GM21576 (cell line): ENCODE data around the gene SENP1.

ENCODE experiments used
- ATAC-seq: cut with Tn5 transposase; IDR thresholded peaks from one replicate; pipeline ENCODE4 v1.9.1; 2021; ENCODE audit warnings: mild to moderate bottlenecking, moderate library complexity; ENCODE audit not compliant: unreplicated experiment

Gene SENP1

GRCh38 chr12:48001505-48002413 is 104.1 kb downstream of the SENP1 start:
- ATAC-seq: no peak

DNA sequence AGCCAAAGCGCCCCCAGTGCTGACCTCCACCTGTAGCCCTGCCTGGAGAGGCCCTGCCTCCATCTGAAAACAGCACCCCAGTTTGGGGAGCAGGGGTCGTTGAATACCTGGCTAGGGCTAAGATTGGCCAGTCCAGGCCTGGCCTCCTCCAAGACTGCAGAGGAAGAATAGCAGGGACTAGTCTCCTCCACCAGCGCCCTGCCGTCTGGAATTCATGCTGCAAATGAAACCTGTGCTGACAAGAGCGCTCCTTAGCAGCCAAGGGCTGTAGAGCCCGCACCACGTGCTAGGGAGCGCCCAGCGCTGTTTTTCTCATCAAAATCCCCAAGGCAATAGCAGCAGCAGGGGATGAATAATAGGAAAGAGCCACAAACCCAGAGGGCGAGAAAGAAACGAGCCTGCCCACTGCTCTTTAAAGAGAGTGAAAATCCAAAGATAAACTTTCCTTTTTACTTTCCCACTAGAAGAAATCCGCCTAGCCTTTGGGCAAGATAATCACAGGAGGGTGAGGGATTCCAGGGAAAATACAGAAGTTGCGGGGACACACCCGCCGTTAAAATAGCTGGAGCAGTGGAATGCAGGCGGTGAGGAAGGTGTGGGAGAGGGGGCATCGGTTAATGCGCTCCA is 104.9 kb downstream of the SENP1 start:
- ATAC-seq: no peak

GRCh38 chr12:47999816-48000215 is 106.1 kb downstream of the SENP1 start:
- ATAC-seq: no peak

DNA sequence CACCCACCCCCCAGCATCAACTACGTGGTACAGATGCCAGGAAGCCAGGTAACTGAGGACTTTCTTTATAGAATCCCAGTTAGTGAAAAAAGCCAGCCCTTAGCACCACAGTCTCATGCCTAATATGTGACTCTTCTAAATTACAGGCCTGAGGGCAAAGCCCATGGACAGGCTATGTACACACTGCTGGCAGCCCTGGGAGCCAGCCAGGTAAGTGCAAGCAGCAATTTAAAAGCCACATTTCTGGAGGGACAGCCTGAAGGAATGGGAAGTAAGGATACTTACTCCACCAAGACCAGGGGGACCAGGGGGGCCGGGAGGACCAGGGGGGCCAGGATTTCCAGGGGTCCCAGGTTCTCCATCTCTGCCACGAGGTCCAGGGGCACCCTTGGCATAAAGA is 108.6 kb downstream of the SENP1 start:
- no peak for ATAC-seq

GRCh38 chr12:47995981-47996401 is 109.9 kb downstream of the SENP1 start:
- ATAC-seq: no peak

GRCh38 chr12:47993491-47993890 is 112.4 kb downstream of the SENP1 start:
- no peak for ATAC-seq
